ENCODE measurements around the gene TMEM25. TPM values are rescaled to one million over a fixed set of nuclear protein-coding genes. Genes with fewer than 3 reads are reported as not detected.

Gene TMEM25
- total and polyA plus RNA-seq, 2 of the 13 experiments (the other 11 are each of a cell fraction or from before 2014, with no cell fraction given) = 7.5 to 17.2 TPM

DNA sequence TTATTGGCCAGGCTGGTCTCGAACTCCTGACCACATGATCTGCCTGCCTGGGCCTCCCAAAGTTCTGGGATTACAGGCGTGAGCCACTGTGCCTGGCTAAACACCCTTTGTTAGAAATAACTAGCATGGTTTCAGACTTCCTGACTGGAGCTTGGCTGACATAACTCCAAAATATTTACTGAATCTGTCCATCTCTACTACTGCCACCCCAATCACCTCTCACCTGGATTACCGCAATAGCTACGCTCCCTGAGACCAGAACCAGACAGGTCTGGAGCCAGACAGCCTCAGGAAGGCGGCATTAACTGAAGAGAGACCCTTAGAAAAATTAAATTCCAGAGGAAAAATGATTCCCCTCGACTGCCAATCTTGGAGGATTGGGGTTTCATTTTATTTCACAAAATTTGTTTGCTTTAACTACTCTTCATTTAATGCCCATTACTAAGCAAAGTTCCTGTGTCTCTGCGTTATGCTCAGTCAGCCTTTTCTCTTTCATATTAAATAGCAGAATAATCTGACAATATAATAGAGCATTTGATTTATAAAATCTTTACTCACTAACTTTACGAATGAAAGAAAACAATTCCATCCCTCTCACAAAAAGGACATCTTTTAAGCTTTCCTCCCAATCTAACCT lies 13.1 kb downstream of the TMEM25 start:
- intact Hi-C loops (cut with micrococcal nuclease; ENCODE audit: unreplicated experiment) (no loop called here), in situ Hi-C loops (cut with HindIII; ENCODE audit: extremely low pct_ligation_motif_present, low pct_unique_long_range_greater_than_20kb) (no loop called here)
- 93% methylated on average over 8 of the region's 8 CpGs for WGBS (ENCODE audit: low lambda C conversion rate)
- ATAC-seq (no peak), DNase-seq (ENCODE audit: low spot score) (no peak), FAIRE-seq (no peak)
- no peaks in the 10 kb centered on the region for H3K27me3 ChIP-seq (ENCODE audit: control insufficient read depth in 1 of 2, insufficient read depth in 2 of 2, low read length in 2 of 2)
- no peak overlapping the region for H3K4me2 ChIP-seq (ENCODE audit: low read depth, low read length)
- POLR2A ChIA-PET = no interaction called here
- H3K79me2 ChIP-seq (ENCODE audit: insufficient read depth, low read length) = no peaks in the 10 kb centered on the region
- H3K36me3 ChIP-seq (replicated peaks in 1 of 2; ENCODE audit: control insufficient read depth in 1 of 2, insufficient read depth in 2 of 2, low read length in 2 of 2) = no peaks in the 10 kb centered on the region; a peak in 2 of 5 replicates
- no peak overlapping the region for H2AFZ ChIP-seq (ENCODE audit: low read length)
- no peak overlapping the region for H3K27ac ChIP-seq (ENCODE audit: extremely low read length, insufficient read depth, low read length)
- CTCF ChIA-PET (ENCODE audit: low intra/inter-chr PET ratio, low total read pairs) = no interaction called here
- no peaks in the 10 kb centered on the region for H4K20me1 ChIP-seq (ENCODE audit: insufficient read depth, low read length)
- no TSS peak for BruUV-seq (replicated peaks)
- no peak overlapping the region for H3K4me3 ChIP-seq (replicated peaks in 1 of 3; ENCODE audit: insufficient read depth in 1 of 3, low read depth in 2 of 3, low read length in 3 of 3)
- TF ChIP-seq MAFF (IDR thresholded peaks at IDR 0.05; ENCODE audit: low read depth, low read length) = 0 out of 2 replicates have a peak, but pooled peaks have one; percentile 39
- no peak for TF ChIP-seq NCOA5 (CRISPR knock-in tag; IDR thresholded peaks at IDR 0.05)
- peak in 1 of 2 experiments; percentile 56; a peak in 2 of 4 replicates for TF ChIP-seq MAFK (conservative IDR thresholded peaks at IDR 0.05 in 1 of 2, IDR thresholded peaks at IDR 0.05 in 1 of 2; ENCODE audit: low read length in 2 of 2)
- no peaks in the 10 kb centered on the region for H3K9me3 ChIP-seq (ENCODE audit: low read length)
- H3K9ac ChIP-seq (ENCODE audit: insufficient read depth, low read depth, low read length) = no peak overlapping the region
- no peaks in the 10 kb centered on the region for H3K4me1 ChIP-seq (ENCODE audit: insufficient read depth, low read length)

DNA sequence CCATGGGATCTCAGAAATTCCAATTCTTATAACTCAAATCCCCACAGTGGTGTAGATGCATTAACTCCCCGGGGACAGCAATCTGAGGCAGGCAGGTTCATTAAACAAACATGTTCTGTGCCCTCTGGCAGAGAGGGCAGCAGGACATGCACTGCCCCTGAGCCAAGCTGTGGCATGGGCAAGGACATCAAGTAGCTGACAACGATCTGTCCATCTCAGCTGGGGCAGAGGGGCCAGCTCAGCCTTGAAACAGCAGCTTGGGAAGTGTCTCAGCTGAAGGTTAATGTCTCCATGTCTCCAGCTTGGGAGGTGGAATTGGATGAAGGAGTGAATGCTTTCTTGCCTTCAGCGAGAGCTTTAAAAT lies 13.6 kb downstream of the TMEM25 start:
- no peaks in the 10 kb centered on the region for H4K20me1 ChIP-seq (ENCODE audit: insufficient read depth, low read length)
- no TSS peak for BruUV-seq (replicated peaks)
- ChIA-PET CTCF (ENCODE audit: low intra/inter-chr PET ratio, low total read pairs) (no interaction called here), POLR2A (no interaction called here)
- intact Hi-C loops (cut with micrococcal nuclease; ENCODE audit: unreplicated experiment) = no loop called here
- no peaks in the 10 kb centered on the region for H3K79me2 ChIP-seq (ENCODE audit: insufficient read depth, low read length)
- no peaks in the 10 kb centered on the region for H3K27me3 ChIP-seq (ENCODE audit: control insufficient read depth in 1 of 2, insufficient read depth in 2 of 2, low read length in 2 of 2)
- no peaks in the 10 kb centered on the region for H3K4me1 ChIP-seq (ENCODE audit: insufficient read depth, low read length)
- ATAC-seq = no peak
- no peak overlapping the region for H2AFZ ChIP-seq (ENCODE audit: low read length)
- no peaks in the 10 kb centered on the region for H3K9me3 ChIP-seq (ENCODE audit: low read length)
- no peak overlapping the region for H3K4me2 ChIP-seq (ENCODE audit: low read depth, low read length)
- no peaks in the 10 kb centered on the region; a peak in 2 of 5 replicates for H3K36me3 ChIP-seq (replicated peaks in 1 of 2; ENCODE audit: control insufficient read depth in 1 of 2, insufficient read depth in 2 of 2, low read length in 2 of 2)
- no peak for DNase-seq (ENCODE audit: low spot score)
- in situ Hi-C loops (cut with HindIII; ENCODE audit: extremely low pct_ligation_motif_present, low pct_unique_long_range_greater_than_20kb) = no loop called here
- WGBS (ENCODE audit: low lambda C conversion rate) = 87% methylated on average over 3 of the region's 3 CpGs
- H3K9ac ChIP-seq (ENCODE audit: insufficient read depth, low read depth, low read length) = no peak overlapping the region
- FAIRE-seq = no peak
- no peak overlapping the region for H3K4me3 ChIP-seq (replicated peaks in 1 of 3; ENCODE audit: insufficient read depth in 1 of 3, low read depth in 2 of 3, low read length in 3 of 3)
- no peak overlapping the region for H3K27ac ChIP-seq (ENCODE audit: extremely low read length, insufficient read depth, low read length)
- TF ChIP-seq ATRX (CRISPR knock-in tag; IDR thresholded peaks at IDR 0.05; ENCODE audit: borderline replicate concordance) (no peak), NCOR1 (IDR thresholded peaks at IDR 0.05; ENCODE audit: borderline replicate concordance, low read length) (no peak), CCDC6 (CRISPR knock-in tag; IDR thresholded peaks at IDR 0.05) (no peak), ZNF260 (CRISPR knock-in tag; IDR thresholded peaks at IDR 0.05; ENCODE audit: borderline replicate concordance, low read depth) (no peak), ZFP37 (CRISPR knock-in tag; IDR thresholded peaks at IDR 0.05; ENCODE audit: borderline replicate concordance) (no peak), RARG (CRISPR knock-in tag; IDR thresholded peaks at IDR 0.05; ENCODE audit: low read depth) (no peak), RELA (CRISPR knock-in tag; IDR thresholded peaks at IDR 0.05) (no peak), CC2D1A (CRISPR knock-in tag; IDR thresholded peaks at IDR 0.05) (no peak), CEBPB (IDR thresholded peaks at IDR 0.05; ENCODE audit: borderline replicate concordance, low read depth, low read length) (no peak), SYNCRIP (IDR thresholded peaks at IDR 0.05; ENCODE audit: insufficient read depth, low read depth, low read length) (no peak), SIX4 (CRISPR knock-in tag; IDR thresholded peaks at IDR 0.05) (no peak), HHEX (CRISPR knock-in tag; IDR thresholded peaks at IDR 0.05) (no peak)
- TF ChIP-seq, protein P1, sequence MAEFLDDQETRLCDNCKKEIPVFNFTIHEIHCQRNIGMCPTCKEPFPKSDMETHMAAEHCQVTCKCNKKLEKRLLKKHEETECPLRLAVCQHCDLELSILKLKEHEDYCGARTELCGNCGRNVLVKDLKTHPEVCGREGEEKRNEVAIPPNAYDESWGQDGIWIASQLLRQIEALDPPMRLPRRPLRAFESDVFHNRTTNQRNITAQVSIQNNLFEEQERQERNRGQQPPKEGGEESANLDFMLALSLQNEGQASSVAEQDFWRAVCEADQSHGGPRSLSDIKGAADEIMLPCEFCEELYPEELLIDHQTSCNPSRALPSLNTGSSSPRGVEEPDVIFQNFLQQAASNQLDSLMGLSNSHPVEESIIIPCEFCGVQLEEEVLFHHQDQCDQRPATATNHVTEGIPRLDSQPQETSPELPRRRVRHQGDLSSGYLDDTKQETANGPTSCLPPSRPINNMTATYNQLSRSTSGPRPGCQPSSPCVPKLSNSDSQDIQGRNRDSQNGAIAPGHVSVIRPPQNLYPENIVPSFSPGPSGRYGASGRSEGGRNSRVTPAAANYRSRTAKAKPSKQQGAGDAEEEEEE (CRISPR knock-in tag; IDR thresholded peaks at IDR 0.05; ENCODE audit: borderline replicate concordance) = no peak
- TF ChIP-seq, protein P2, sequence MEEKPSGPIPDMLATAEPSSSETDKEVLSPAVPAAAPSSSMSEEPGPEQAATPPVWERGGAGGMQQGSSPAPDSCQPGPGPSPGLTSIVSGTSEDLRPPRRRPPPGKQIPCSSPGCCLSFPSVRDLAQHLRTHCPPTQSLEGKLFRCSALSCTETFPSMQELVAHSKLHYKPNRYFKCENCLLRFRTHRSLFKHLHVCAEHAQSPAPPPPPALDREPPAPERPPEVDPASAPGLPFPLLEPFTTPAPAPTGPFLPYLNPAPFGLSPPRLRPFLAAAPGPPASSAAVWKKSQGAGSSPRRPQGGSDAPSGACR (CRISPR knock-in tag; IDR thresholded peaks at IDR 0.05) = no peak

Data from HepG2 (cell line).